Peyer's patch (tissue), 4 donors: ENCODE data around the gene TTC21A.

ENCODE experiments used
- POLR2A ChIP-seq, 2 donors: fragments of 450-650 bp; IDR thresholded peaks; one replicate each; pipeline ENCODE4 v1.5.1; 2017; ENCODE audit warnings: antibody characterized with exemption in 2 of 2, mild to moderate bottlenecking in 2 of 2, moderate library complexity in 2 of 2
- TF ChIP-seq, protein P1 (sequence below), 6 experiments: fragments of 450-650 bp in 4 of 6; fragments of 200-600 bp in 2 of 6; sonication (generic) in 1 of 6; IDR thresholded peaks; one replicate each; pipeline ENCODE4 v1.5.1; 2017 to 2019; ENCODE audit warnings: antibody characterized with exemption in 6 of 6, mild to moderate bottlenecking in 3 of 6, moderate library complexity in 1 of 6

- TF ChIP-seq, protein P1, sequence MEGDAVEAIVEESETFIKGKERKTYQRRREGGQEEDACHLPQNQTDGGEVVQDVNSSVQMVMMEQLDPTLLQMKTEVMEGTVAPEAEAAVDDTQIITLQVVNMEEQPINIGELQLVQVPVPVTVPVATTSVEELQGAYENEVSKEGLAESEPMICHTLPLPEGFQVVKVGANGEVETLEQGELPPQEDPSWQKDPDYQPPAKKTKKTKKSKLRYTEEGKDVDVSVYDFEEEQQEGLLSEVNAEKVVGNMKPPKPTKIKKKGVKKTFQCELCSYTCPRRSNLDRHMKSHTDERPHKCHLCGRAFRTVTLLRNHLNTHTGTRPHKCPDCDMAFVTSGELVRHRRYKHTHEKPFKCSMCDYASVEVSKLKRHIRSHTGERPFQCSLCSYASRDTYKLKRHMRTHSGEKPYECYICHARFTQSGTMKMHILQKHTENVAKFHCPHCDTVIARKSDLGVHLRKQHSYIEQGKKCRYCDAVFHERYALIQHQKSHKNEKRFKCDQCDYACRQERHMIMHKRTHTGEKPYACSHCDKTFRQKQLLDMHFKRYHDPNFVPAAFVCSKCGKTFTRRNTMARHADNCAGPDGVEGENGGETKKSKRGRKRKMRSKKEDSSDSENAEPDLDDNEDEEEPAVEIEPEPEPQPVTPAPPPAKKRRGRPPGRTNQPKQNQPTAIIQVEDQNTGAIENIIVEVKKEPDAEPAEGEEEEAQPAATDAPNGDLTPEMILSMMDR (IDR thresholded peaks at IDR 0.05) = no peak
- TF ChIP-seq POLR2A (IDR thresholded peaks at IDR 0.05) = no peak
Observed at GRCh38 chr3:39149059-39149455, 41.6 kb downstream of the TTC21A start.
